ENCODE measurements around the gene SERPINB6. TPM values are rescaled to one million over a fixed set of nuclear protein-coding genes. Genes with fewer than 3 reads are reported as not detected.

The SERPINB6 gene
- total and polyA plus RNA-seq, 2 of the 4 experiments (the other 2 are of a cell fraction): 37.1 to 91.1 TPM

DNA sequence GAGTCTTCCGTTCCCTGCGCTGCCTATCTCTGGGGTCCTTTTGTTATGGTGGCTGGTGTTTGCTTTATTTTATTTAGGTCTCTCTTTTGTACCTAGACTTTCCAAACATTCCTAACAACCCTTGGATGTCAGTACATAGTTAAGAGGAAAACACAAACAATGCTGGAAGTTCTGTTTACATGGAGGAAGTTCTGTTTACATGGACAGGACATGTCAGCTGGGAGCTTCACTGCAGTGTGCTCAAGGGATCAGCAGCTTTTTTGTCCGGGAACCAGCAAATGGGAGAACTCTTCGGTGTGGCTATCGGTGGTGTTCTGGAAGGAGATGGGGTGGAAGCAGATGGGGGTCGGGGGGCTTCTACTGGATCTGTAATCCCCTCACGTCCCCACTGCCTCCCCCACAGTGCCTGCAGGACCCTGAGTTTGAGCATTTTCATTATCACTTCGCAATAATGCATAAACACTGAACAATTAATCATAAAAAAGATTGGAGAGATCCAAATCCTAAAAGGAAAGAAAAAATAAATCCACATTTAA is 2.7 kb downstream of the SERPINB6 start:
- H2BK20ac ChIP-seq (ENCODE audit: low read depth, low read length): no peak overlapping the region
- ChIA-PET POLR2A (ENCODE audit: unreplicated experiment) (no interaction called here), CTCF (interaction anchor here (0.6 kb wide), 1 partner anchor 151 kb away, joined by 9 read pairs; no protein-coding TSS in a partner anchor)
- WGBS, 2 experiments (ENCODE audit: extremely low coverage in 2 of 2, insufficient read length in 1 of 2): no CpG with 5 or more reads among the region's 8 CpGs
- DNase-seq: no peak
- H2AK9ac ChIP-seq (replicated peaks; ENCODE audit: low read depth, low read length, poor library complexity): peak overlapping the region; percentile 71
- in situ Hi-C loops (cut with MboI; ENCODE audit: low sequenced_read_pairs): no loop called here
- 0 out of 2 replicates have a peak overlapping the region, but pooled peaks have one; percentile 4 for H3K9ac ChIP-seq (ENCODE audit: low read depth, low read length)
- H2AK5ac ChIP-seq (ENCODE audit: low read depth, low read length): no peak overlapping the region
- no peaks in the 10 kb centered on the region for H3K9me3 ChIP-seq (ENCODE audit: control insufficient read depth, insufficient read depth, low read length)
- H3K79me1 ChIP-seq (ENCODE audit: low read depth in 1 of 2, low read length in 2 of 2): peaks cover 21 to 74% of the 10 kb centered on the region in 2 experiments
- no peak overlapping the region for H4K8ac ChIP-seq (ENCODE audit: low read depth in 2 of 2, low read length in 2 of 2)
- H4K5ac ChIP-seq (ENCODE audit: low read depth, low read length): no peak overlapping the region
- no TSS peak for BruUV-seq (replicated peaks)
- peaks cover 9% of the 10 kb centered on the region for H3K9me1 ChIP-seq (ENCODE audit: insufficient read depth, low read length)
- H2BK5ac ChIP-seq (ENCODE audit: low read depth, low read length, poor library complexity, severe bottlenecking): no peak overlapping the region
- peak overlapping the region; percentile 56 for H3K4me2 ChIP-seq (ENCODE audit: low read depth, low read length)
- H3K27me3 ChIP-seq (ENCODE audit: control insufficient read depth, insufficient read depth, low read length): no peaks in the 10 kb centered on the region
- H2BK15ac ChIP-seq (ENCODE audit: low read depth, low read length): no peak overlapping the region
- H4K91ac ChIP-seq (ENCODE audit: insufficient read depth, low read depth, low read length): no peak overlapping the region; the same call in 1 of the 2 replicates
- H3K56ac ChIP-seq (ENCODE audit: extremely low read depth, insufficient read depth, low read length): no peak overlapping the region
- ATAC-seq (ENCODE audit: low read depth): no peak
- H3K4ac ChIP-seq (ENCODE audit: low read depth, low read length): peak overlapping the region; percentile 1; the same call in 1 of the 2 replicates
- H2AFZ ChIP-seq (replicated peaks; ENCODE audit: low read length, poor library complexity): no peak overlapping the region
- H4K20me1 ChIP-seq (ENCODE audit: insufficient read depth, low read length): peaks cover 20% of the 10 kb centered on the region; the same call in 1 of the 2 replicates
- H3K27ac ChIP-seq (ENCODE audit: insufficient read depth, low read length): peak overlapping the region; percentile 7; the same call in 1 of the 2 replicates
- peaks cover 3% of the 10 kb centered on the region; the same call in 1 of the 2 replicates for H3K36me3 ChIP-seq (ENCODE audit: control insufficient read depth, insufficient read depth, low read length)
- H3K18ac ChIP-seq (ENCODE audit: low read depth, low read length): no peak overlapping the region
- H3K23ac ChIP-seq (ENCODE audit: low read depth, low read length): peak overlapping the region; percentile 28; the same call in 1 of the 2 replicates
- intact Hi-C loops (cut with micrococcal nuclease): no loop called here
- no peak for TF ChIP-seq MXI1 (IDR thresholded peaks at IDR 0.05; ENCODE audit: borderline replicate concordance, low read depth, low read length)
- TF ChIP-seq NFE2L2 (IDR thresholded peaks at IDR 0.05; ENCODE audit: low read depth, low read length): no peak
- no peak for TF ChIP-seq FOS (IDR thresholded peaks at IDR 0.05; ENCODE audit: low read depth, low read length)
- no peak for TF ChIP-seq RCOR1 (IDR thresholded peaks at IDR 0.05; ENCODE audit: insufficient replicate concordance, low read length)
- TF ChIP-seq MAFK (IDR thresholded peaks at IDR 0.05; ENCODE audit: low read depth, low read length): no peak
- no peak for TF ChIP-seq CTCF (conservative IDR thresholded peaks at IDR 0.05; ENCODE audit: low read depth, low read length)
- TF ChIP-seq RFX5 (IDR thresholded peaks at IDR 0.05; ENCODE audit: low read depth, low read length): no peak
- no peak for TF ChIP-seq MAZ (IDR thresholded peaks at IDR 0.05; ENCODE audit: borderline replicate concordance, low read depth, low read length)
- no peak for TF ChIP-seq POLR2A (IDR thresholded peaks at IDR 0.05; ENCODE audit: low read depth, low read length)
- TF ChIP-seq CEBPB (IDR thresholded peaks at IDR 0.05; ENCODE audit: low read depth, low read length): no peak
- no peak for TF ChIP-seq BHLHE40 (IDR thresholded peaks at IDR 0.05; ENCODE audit: low read depth, low read length)
- TF ChIP-seq CHD1 (IDR thresholded peaks at IDR 0.05; ENCODE audit: low read depth, low read length): no peak
- TF ChIP-seq, protein P1, sequence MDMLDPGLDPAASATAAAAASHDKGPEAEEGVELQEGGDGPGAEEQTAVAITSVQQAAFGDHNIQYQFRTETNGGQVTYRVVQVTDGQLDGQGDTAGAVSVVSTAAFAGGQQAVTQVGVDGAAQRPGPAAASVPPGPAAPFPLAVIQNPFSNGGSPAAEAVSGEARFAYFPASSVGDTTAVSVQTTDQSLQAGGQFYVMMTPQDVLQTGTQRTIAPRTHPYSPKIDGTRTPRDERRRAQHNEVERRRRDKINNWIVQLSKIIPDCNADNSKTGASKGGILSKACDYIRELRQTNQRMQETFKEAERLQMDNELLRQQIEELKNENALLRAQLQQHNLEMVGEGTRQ (IDR thresholded peaks at IDR 0.05; ENCODE audit: low read depth, low read length): no peak
- peaks cover 3% of the 10 kb centered on the region; the same call in 1 of the 2 replicates for H3K4me1 ChIP-seq (ENCODE audit: control insufficient read depth, insufficient read depth, low read length)
- dilution Hi-C loops (cut with HindIII; ENCODE audit: low sequenced_read_pairs, unreplicated experiment): no loop called here
- no peak overlapping the region for H3K4me3 ChIP-seq (ENCODE audit: insufficient read depth, low read depth, low read length)
- H3K14ac ChIP-seq (replicated peaks; ENCODE audit: low read depth, low read length): no peak overlapping the region
- no peak overlapping the region for H2BK120ac ChIP-seq (ENCODE audit: low read depth, low read length)
